Caco-2 (cell line): Measurements from ENCODE around the gene VPS13D. TPM values are rescaled to one million over a fixed set of nuclear protein-coding genes. Genes with fewer than 3 reads are reported as not detected.

ENCODE experiments used
- BruUV-seq: library from RNA; stranded (reverse); fragments of 400-500 nt; replicated peaks from 2 replicates; lab custom pipeline; 2021; lab: Mats Ljungman, UMichigan
- CTCF ChIA-PET: fragments of 300-600 bp; sonication (Branson Sonifier 250); formaldehyde crosslinking; loops from one replicate; lab custom pipeline; 2022; ENCODE audit warnings: antibody characterized with exemption; lab: Charles Lee
- POLR2A ChIA-PET: fragments of 300-600 bp; sonication (Branson Sonifier 250); formaldehyde crosslinking; loops from one replicate; lab custom pipeline; 2022; ENCODE audit warnings: antibody characterized with exemption; lab: Charles Lee
- DNase-seq, 2 experiments: peaks; one replicate each; pipeline versions ENCODE4 v3.0.0 to v3.0.0-alpha.2; 2020 to 2022
- H3K27me3 ChIP-seq: replicated peaks from 2 replicates; pipeline ENCODE4 v1.6.0; 2011; ENCODE audit warnings: low read length; ENCODE audit not compliant: control insufficient read depth, insufficient read depth
- H3K36me3 ChIP-seq: 2 replicates; pipeline ENCODE4 v1.5.1; 2011; ENCODE audit warnings: low read length; ENCODE audit not compliant: control insufficient read depth, insufficient read depth
- H3K4me1 ChIP-seq: fragments of 250-450 bp; sonication (Bioruptor Pico); 2 replicates; pipeline ENCODE4 v1.5.1; 2020; ENCODE audit warnings: mild to moderate bottlenecking
- H3K4me3 ChIP-seq: 2 replicates; pipeline ENCODE4 v1.5.1; 2011; ENCODE audit warnings: low read depth, mild to moderate bottlenecking, control low read depth, low read length
- H3K9me3 ChIP-seq: fragments of 250-450 bp; sonication (Bioruptor Pico); 2 replicates; pipeline ENCODE4 v1.5.1; 2020; ENCODE audit warnings: mild to moderate bottlenecking, moderate library complexity
- H3K27ac Mint-ChIP-seq: one replicate; pipeline ENCODE4 v1.8.0; 2022; ENCODE audit warnings: mixed read lengths; ENCODE audit not compliant: unreplicated experiment
- H3K27me3 Mint-ChIP-seq: one replicate; pipeline ENCODE4 v1.8.0; 2022; ENCODE audit warnings: mixed read lengths; ENCODE audit not compliant: insufficient read depth, unreplicated experiment
- H3K36me3 Mint-ChIP-seq: one replicate; pipeline ENCODE4 v1.8.0; 2022; ENCODE audit warnings: mild to moderate bottlenecking, mixed read lengths; ENCODE audit not compliant: insufficient read depth, unreplicated experiment
- H3K4me1 Mint-ChIP-seq: one replicate; pipeline ENCODE4 v1.8.0; 2022; ENCODE audit warnings: low read depth, mixed read lengths; ENCODE audit not compliant: unreplicated experiment
- H3K4me3 Mint-ChIP-seq: one replicate; pipeline ENCODE4 v1.8.0; 2022; ENCODE audit warnings: mild to moderate bottlenecking, moderate library complexity, mixed read lengths; ENCODE audit not compliant: unreplicated experiment
- H3K9me3 Mint-ChIP-seq: one replicate; pipeline ENCODE4 v1.8.0; 2022; ENCODE audit warnings: mixed read lengths; ENCODE audit not compliant: unreplicated experiment
- CTCF ChIP-seq, 2 experiments: fragments of 200-600 bp in 1 of 2; IDR thresholded peaks; 1 replicate in 1 of 2; 2 replicates in 1 of 2; pipeline versions ENCODE4 v1.5.1 to v1.8.0; 2011 to 2022; ENCODE audit warnings: antibody characterized with exemption in 1 of 2, control low read depth in 1 of 2, inconsistent platforms in 1 of 2, low read depth in 1 of 2, low read length in 1 of 2, mild to moderate bottlenecking in 1 of 2, moderate library complexity in 1 of 2; ENCODE audit not compliant: insufficient read depth in 1 of 2, severe bottlenecking in 1 of 2, unreplicated experiment in 1 of 2
- intact Hi-C: fragments of 100-400 bp; cut with micrococcal nuclease; formaldehyde crosslinking; loops from one replicate; pipeline ENCODE4 v1.10.0; 2022; ENCODE audit not compliant: unreplicated experiment
- total RNA-seq: library from RNA; stranded (reverse); gene quantifications from 2 replicates; pipeline ENCODE4 v1.2.3, GENCODE V29; 2022

VPS13D gene
- total RNA-seq, 1 experiment from 2014 or later, result 25.6 TPM

DNA sequence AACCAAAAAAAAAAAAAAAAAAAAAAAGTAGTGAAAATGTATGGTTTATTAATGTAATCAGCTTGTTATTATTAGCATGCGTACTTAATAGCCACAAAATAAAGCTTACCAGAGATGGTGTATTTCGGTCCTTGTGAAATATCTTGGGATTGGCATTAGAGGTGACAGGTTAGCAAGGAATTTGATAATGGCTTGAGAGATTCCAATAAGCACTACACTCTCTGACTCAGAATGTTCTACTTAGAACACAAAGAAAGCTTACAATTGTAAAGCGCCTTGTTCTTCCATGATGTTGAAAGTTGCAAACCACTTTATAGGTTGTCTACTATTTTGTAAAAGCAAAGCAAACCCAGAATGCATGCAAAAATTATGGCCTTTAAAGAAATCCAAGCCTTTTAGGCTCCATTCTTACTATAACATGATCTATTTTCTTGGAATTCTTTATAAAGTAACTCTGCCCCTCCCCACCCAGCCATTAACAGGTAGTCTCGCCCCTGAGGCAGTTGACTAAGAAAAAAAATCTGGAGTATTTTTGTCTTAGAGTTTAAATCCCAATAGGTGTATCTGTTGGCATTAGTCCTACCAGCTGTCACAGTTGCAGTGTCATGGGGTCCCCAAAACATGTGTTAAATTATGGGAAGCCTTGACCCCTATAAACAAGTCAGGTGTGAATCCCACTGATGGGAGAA, 259.0 kb downstream of the VPS13D start:
- Histone ChIP-seq H3K36me3 (no peaks in the 10 kb centered on the region; the same call in 1 of the 2 replicates), H3K4me3 (no peak overlapping the region), H3K27me3 (no peaks in the 10 kb centered on the region), H3K9me3 (no peaks in the 10 kb centered on the region), H3K4me1 (peaks cover 35% of the 10 kb centered on the region)
- BruUV-seq, result no TSS peak
- POLR2A ChIA-PET, result no interaction called here
- CTCF ChIA-PET, result no interaction called here
- no peak overlapping the region for H3K27ac Mint-ChIP-seq
- no peak for DNase-seq
- H3K27me3 Mint-ChIP-seq, result no peaks in the 10 kb centered on the region
- H3K36me3 Mint-ChIP-seq, result no peaks in the 10 kb centered on the region
- no peak for TF ChIP-seq CTCF (IDR thresholded peaks at IDR 0.05; ENCODE audit: insufficient read depth in 1 of 2, low read depth in 1 of 2, low read length in 1 of 2, severe bottlenecking in 1 of 2, unreplicated experiment in 1 of 2)
- intact Hi-C loops, result loop anchor here (5.0 kb wide), 1 partner anchor 128 kb away; the partner anchor contains the start of gene DHRS3
- no peak overlapping the region for H3K4me3 Mint-ChIP-seq
- H3K4me1 Mint-ChIP-seq, result peaks cover 28% of the 10 kb centered on the region
- H3K9me3 Mint-ChIP-seq, result no peaks in the 10 kb centered on the region

GRCh38 chr1:12490532-12491142, 260.8 kb downstream of the VPS13D start:
- intact Hi-C loops, result no loop called here
- H3K4me3 Mint-ChIP-seq, result no peak overlapping the region
- peaks cover 12% of the 10 kb centered on the region for H3K4me1 Mint-ChIP-seq
- H3K27me3 Mint-ChIP-seq, result no peaks in the 10 kb centered on the region
- Histone ChIP-seq H3K4me1 (peaks cover 19% of the 10 kb centered on the region), H3K9me3 (no peaks in the 10 kb centered on the region), H3K36me3 (no peaks in the 10 kb centered on the region; the same call in 1 of the 2 replicates), H3K27me3 (no peaks in the 10 kb centered on the region), H3K4me3 (no peak overlapping the region)
- no peaks in the 10 kb centered on the region for H3K9me3 Mint-ChIP-seq
- no peak for DNase-seq
- CTCF ChIA-PET, result no interaction called here
- POLR2A ChIA-PET, result no interaction called here
- TF ChIP-seq CTCF (IDR thresholded peaks at IDR 0.05; ENCODE audit: insufficient read depth in 1 of 2, low read depth in 1 of 2, low read length in 1 of 2, severe bottlenecking in 1 of 2, unreplicated experiment in 1 of 2), result no peak
- no peak overlapping the region for H3K27ac Mint-ChIP-seq
- BruUV-seq, result no TSS peak
- H3K36me3 Mint-ChIP-seq, result no peaks in the 10 kb centered on the region

- H3K27ac Mint-ChIP-seq, result no peak overlapping the region
- no peaks in the 10 kb centered on the region for H3K36me3 Mint-ChIP-seq
- no peak overlapping the region for H3K4me3 Mint-ChIP-seq
- CTCF ChIA-PET, result no interaction called here
- Histone ChIP-seq H3K36me3 (no peaks in the 10 kb centered on the region; the same call in 1 of the 2 replicates), H3K4me1 (peaks cover 9% of the 10 kb centered on the region), H3K9me3 (no peaks in the 10 kb centered on the region), H3K27me3 (no peaks in the 10 kb centered on the region), H3K4me3 (no peak overlapping the region)
- POLR2A ChIA-PET, result no interaction called here
- no TSS peak for BruUV-seq
- peaks cover 5% of the 10 kb centered on the region for H3K4me1 Mint-ChIP-seq
- no peak for DNase-seq
- intact Hi-C loops, result no loop called here
- no peaks in the 10 kb centered on the region for H3K9me3 Mint-ChIP-seq
- H3K27me3 Mint-ChIP-seq, result no peaks in the 10 kb centered on the region
- no peak for TF ChIP-seq CTCF (IDR thresholded peaks at IDR 0.05; ENCODE audit: insufficient read depth in 1 of 2, low read depth in 1 of 2, low read length in 1 of 2, severe bottlenecking in 1 of 2, unreplicated experiment in 1 of 2)
Measured at GRCh38 chr1:12491656-12492055, 261.8 kb downstream of the VPS13D start.
